Measurements from ENCODE around the gene HOXC5. TPM values are rescaled to one million over a fixed set of nuclear protein-coding genes. Genes with fewer than 3 reads are reported as not detected.

The HOXC5 gene
- total and polyA plus RNA-seq, 4 donors: not detected

GRCh38 chr12:54004063-54004840 is 28.6 kb upstream of the HOXC5 start:
- H3K4me3 ChIP-seq (ENCODE audit: low read depth in 1 of 3, low read length in 3 of 3): no peak overlapping the region
- peaks cover 6 to 16% (median 11%) of the 10 kb centered on the region in 4 donors for H3K4me1 ChIP-seq (ENCODE audit: control insufficient read depth in 4 of 4, insufficient read depth in 4 of 4, low read length in 3 of 4)
- no peaks in the 10 kb centered on the region for H3K9me3 ChIP-seq (ENCODE audit: control insufficient read depth in 4 of 4, low read length in 3 of 4)
- TF ChIP-seq SP1 (IDR thresholded peaks at IDR 0.05) (no peak), RXRA (IDR thresholded peaks at IDR 0.05) (no peak), HNF4A (conservative IDR thresholded peaks at IDR 0.05) (no peak), GABPA (IDR thresholded peaks at IDR 0.05 in 1 of 2, conservative IDR thresholded peaks at IDR 0.05 in 1 of 2) (no peak), YY1 (IDR thresholded peaks at IDR 0.05) (no peak), HNF4G (IDR thresholded peaks at IDR 0.05) (no peak), FOXA1 (IDR thresholded peaks at IDR 0.05) (no peak), NR2F2 (IDR thresholded peaks at IDR 0.05) (no peak), REST (IDR thresholded peaks at IDR 0.05) (no peak), MAX (IDR thresholded peaks at IDR 0.05) (no peak), EGR1 (IDR thresholded peaks at IDR 0.05; ENCODE audit: low read depth in 2 of 2) (no peak), FOXA2 (IDR thresholded peaks at IDR 0.05) (no peak), TAF1 (conservative IDR thresholded peaks at IDR 0.05) (no peak), RAD21 (IDR thresholded peaks at IDR 0.05) (no peak)
- TF ChIP-seq, protein P1, sequence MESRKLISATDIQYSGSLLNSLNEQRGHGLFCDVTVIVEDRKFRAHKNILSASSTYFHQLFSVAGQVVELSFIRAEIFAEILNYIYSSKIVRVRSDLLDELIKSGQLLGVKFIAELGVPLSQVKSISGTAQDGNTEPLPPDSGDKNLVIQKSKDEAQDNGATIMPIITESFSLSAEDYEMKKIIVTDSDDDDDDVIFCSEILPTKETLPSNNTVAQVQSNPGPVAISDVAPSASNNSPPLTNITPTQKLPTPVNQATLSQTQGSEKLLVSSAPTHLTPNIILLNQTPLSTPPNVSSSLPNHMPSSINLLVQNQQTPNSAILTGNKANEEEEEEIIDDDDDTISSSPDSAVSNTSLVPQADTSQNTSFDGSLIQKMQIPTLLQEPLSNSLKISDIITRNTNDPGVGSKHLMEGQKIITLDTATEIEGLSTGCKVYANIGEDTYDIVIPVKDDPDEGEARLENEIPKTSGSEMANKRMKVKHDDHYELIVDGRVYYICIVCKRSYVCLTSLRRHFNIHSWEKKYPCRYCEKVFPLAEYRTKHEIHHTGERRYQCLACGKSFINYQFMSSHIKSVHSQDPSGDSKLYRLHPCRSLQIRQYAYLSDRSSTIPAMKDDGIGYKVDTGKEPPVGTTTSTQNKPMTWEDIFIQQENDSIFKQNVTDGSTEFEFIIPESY (IDR thresholded peaks at IDR 0.05): no peak
- 14% methylated on average over 20 of the region's 20 CpGs for WGBS
- no peak overlapping the region for H3K27ac ChIP-seq (ENCODE audit: low read depth in 1 of 2, low read length in 2 of 2)
- peaks cover 5 to 49% (median 12%) of the 10 kb centered on the region in 4 donors for H3K27me3 ChIP-seq (ENCODE audit: control insufficient read depth in 4 of 4, insufficient read depth in 4 of 4, low read length in 3 of 4)
- DNase-seq (ENCODE audit: low spot score): no peak
- no peak overlapping the region for H3K9ac ChIP-seq (ENCODE audit: low read depth in 1 of 2, low read length in 2 of 2)
- H3K36me3 ChIP-seq (ENCODE audit: control insufficient read depth in 4 of 4, insufficient read depth in 3 of 4, low read depth in 1 of 4, low read length in 3 of 4): no peaks in the 10 kb centered on the region

DNA sequence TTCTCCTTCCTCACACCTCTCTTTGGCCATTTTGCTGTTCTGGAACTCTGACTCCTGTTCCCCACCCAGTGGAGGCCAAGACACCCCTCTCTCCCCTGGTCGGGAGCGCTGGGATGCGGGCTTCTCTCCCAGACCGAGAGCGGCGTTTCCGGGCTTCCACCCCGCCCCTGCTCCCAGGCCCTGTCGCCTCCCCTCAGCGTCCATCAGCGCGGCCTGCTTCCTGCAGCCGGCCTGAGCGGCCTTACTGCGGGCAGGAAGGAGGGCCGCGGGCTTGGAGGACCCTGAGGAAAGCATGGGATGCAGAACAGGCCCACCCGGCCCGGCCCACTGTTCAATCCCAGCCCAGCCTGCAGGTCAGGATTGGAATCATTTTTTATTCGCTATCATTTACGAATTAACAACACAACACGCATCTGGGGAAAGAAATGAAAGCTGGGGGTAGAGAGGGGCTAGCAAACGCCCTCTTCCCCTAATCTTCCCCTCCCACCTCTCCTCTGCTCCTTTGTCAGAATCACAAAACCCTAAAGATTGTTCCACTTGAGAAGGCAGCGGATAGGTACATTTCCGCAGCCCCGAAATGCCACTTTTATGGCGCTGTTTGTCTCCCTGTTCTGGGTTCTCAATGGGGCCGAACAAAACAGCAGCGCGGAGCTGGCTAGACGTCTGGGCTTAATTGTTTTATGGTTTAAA is 27.9 kb upstream of the HOXC5 start:
- WGBS: 9% methylated on average over 31 of the region's 31 CpGs
- no peak overlapping the region for H3K9ac ChIP-seq (ENCODE audit: low read depth in 1 of 2, low read length in 2 of 2)
- no peak for DNase-seq (ENCODE audit: low spot score)
- peaks cover 4 to 18% (median 10%) of the 10 kb centered on the region in 4 donors for H3K4me1 ChIP-seq (ENCODE audit: control insufficient read depth in 4 of 4, insufficient read depth in 4 of 4, low read length in 3 of 4)
- no peak overlapping the region for H3K4me3 ChIP-seq (ENCODE audit: low read depth in 1 of 3, low read length in 3 of 3)
- no peaks in the 10 kb centered on the region for H3K36me3 ChIP-seq (ENCODE audit: control insufficient read depth in 4 of 4, insufficient read depth in 3 of 4, low read depth in 1 of 4, low read length in 3 of 4)
- no peaks in the 10 kb centered on the region for H3K9me3 ChIP-seq (ENCODE audit: control insufficient read depth in 4 of 4, low read length in 3 of 4)
- H3K27me3 ChIP-seq (ENCODE audit: control insufficient read depth in 4 of 4, insufficient read depth in 4 of 4, low read length in 3 of 4): peaks cover 5 to 51% (median 12%) of the 10 kb centered on the region in 4 donors
- TF ChIP-seq, protein P1 (IDR thresholded peaks at IDR 0.05): no peak
- TF ChIP-seq EGR1 (IDR thresholded peaks at IDR 0.05; ENCODE audit: low read depth in 2 of 2): no peak
- H3K27ac ChIP-seq (ENCODE audit: low read depth in 1 of 2, low read length in 2 of 2): no peak overlapping the region

All from liver (tissue), 9 donors.